Stomach (tissue), 9 donors: ENCODE measurements around the gene USB1. TPM values are rescaled to one million over a fixed set of nuclear protein-coding genes. Genes with fewer than 3 reads are reported as not detected.
A peak's percentile ranks its signal among the peaks of the same experiment; 100 is the strongest.

Experiments
- DNase-seq, 2 donors: peaks; one replicate each; pipeline versions ENCODE4 v3.0.0 to v3.0.0-alpha.2; 2013 to 2019
- H3K27ac ChIP-seq, 5 donors: fragments of 200-600 bp in 4 of 5; sonication (generic) in 4 of 5; one replicate each; pipeline ENCODE4 v1.5.1; 2013 to 2019; ENCODE audit warnings: mild to moderate bottlenecking in 1 of 5, moderate library complexity in 1 of 5
- H3K27me3 ChIP-seq, 3 donors: fragments of 200-600 bp; sonication (generic); one replicate each; pipeline ENCODE4 v1.5.1; 2017 to 2019; ENCODE audit warnings: mixed run types in 1 of 3
- H3K36me3 ChIP-seq, 4 donors: fragments of 200-600 bp; sonication (generic); 1 replicate in 3 of 4; 2 replicates in 1 of 4; pipeline ENCODE4 v1.5.1; 2016 to 2019
- H3K4me1 ChIP-seq, 4 donors: fragments of 200-600 bp; sonication (generic); one replicate each; pipeline ENCODE4 v1.5.1; 2016 to 2019
- H3K4me3 ChIP-seq, 4 donors: fragments of 200-600 bp; sonication (generic) in 3 of 4; one replicate each; pipeline ENCODE4 v1.5.1; 2016 to 2019; ENCODE audit warnings: mild to moderate bottlenecking in 1 of 4
- H3K9me3 ChIP-seq, 4 donors: fragments of 200-600 bp; sonication (generic); one replicate each; pipeline ENCODE4 v1.5.1; 2016 to 2019
- CTCF ChIP-seq, 7 experiments: fragments of 450-650 bp in 4 of 7; fragments of 200-600 bp in 3 of 7; sonication (generic) in 3 of 7; IDR thresholded peaks; one replicate each; pipeline ENCODE4 v1.5.1; 2016 to 2019; ENCODE audit warnings: antibody characterized with exemption in 7 of 7, control low read depth in 2 of 7, mild to moderate bottlenecking in 1 of 7
- EP300 ChIP-seq: sonication (generic); formaldehyde crosslinking; IDR thresholded peaks from one replicate; pipeline ENCODE4 v1.6.1; 2017; ENCODE audit warnings: antibody characterized with exemption
- POLR2A ChIP-seq, 4 donors: fragments of 450-650 bp; IDR thresholded peaks; one replicate each; pipeline ENCODE4 v1.6.1; 2016; ENCODE audit warnings: antibody characterized with exemption in 4 of 4, control low read depth in 2 of 4, mild to moderate bottlenecking in 1 of 4, moderate library complexity in 1 of 4
- POLR2AphosphoS5 ChIP-seq, 3 donors: sonication (generic); formaldehyde crosslinking; IDR thresholded peaks; one replicate each; pipeline ENCODE4 v1.6.1; 2016; ENCODE audit warnings: antibody characterized with exemption in 3 of 3
- WGBS, 5 donors: extraction: QIAGEN DNeasy Blood & Tissue Kit in 3 of 5; methylation state at CpG; one replicate each; pipeline versions ENCODE4 v1.1.5 to v1.1.7; 2013 to 2018; 5-methylcytosine and 5-hydroxymethylcytosine counted together
- intact Hi-C: fragments of 100-400 bp; cut with DNase I; formaldehyde crosslinking; loops from one replicate; pipeline ENCODE4 v1.15.1; 2023; ENCODE audit warnings: low total_unique reads
- polyA plus RNA-seq, 3 donors: library from polyadenylated mRNA; stranded (reverse); fragments of 200-250 nt; gene quantifications; one replicate each; pipeline ENCODE4 v1.2.3, GENCODE V29; 2013
- total RNA-seq, 5 donors: library from RNA; depleted of rRNA; stranded (reverse); fragments of >200 nt; gene quantifications; one replicate each; pipeline versions ENCODE4 v1.1.0 to v1.2.3, GENCODE V29; 2014 to 2016
- donor health status: healthy with polysubstance abuse.
- donor health status: Bipolar disorder and iron deficiency.
- donor health status: healthy.

USB1 gene
- total and polyA plus RNA-seq, 8 donors, result 4.1 to 54.0 (median 23.4) TPM

DNA sequence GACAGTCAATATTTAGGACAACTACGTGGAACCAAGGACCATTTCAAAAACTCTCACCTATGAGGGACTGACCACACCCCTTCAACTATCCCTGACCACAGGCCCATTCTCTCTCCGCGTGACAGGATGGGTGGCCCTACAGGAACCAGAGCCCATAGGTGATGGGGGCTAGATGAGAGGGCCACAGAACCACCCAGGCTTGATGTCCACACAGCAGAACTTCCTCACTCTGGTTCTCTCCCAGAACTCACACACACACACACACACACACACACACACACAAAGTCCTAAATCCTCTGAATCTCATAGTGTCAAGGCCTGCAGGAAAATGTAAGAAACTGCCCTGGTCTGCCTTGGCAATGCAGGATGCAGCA lies 2.2 kb upstream of the USB1 start:
- peak overlapping the region; percentile 60 to 84 (median 73) for H3K4me3 ChIP-seq
- no peak for DNase-seq
- peaks cover 28 to 56% (median 53%) of the 10 kb centered on the region in 4 donors for H3K36me3 ChIP-seq
- H3K4me1 ChIP-seq, result peaks cover 20 to 60% (median 46%) of the 10 kb centered on the region in 4 donors
- no peaks in the 10 kb centered on the region for H3K27me3 ChIP-seq
- peak overlapping the region in 4 of 5 donors; percentile 88 to 94 (median 92) for H3K27ac ChIP-seq
- WGBS, 5 donors, result 79 to 88% (median 83%) methylated on average over 3 of the region's 3 CpGs
- no peaks in the 10 kb centered on the region for H3K9me3 ChIP-seq
- no peak for TF ChIP-seq EP300
- TF ChIP-seq POLR2AphosphoS5 (IDR thresholded peaks at IDR 0.05), result no peak
- TF ChIP-seq CTCF (IDR thresholded peaks at IDR 0.05), result no peak
- TF ChIP-seq POLR2A (IDR thresholded peaks at IDR 0.05), result no peak
- intact Hi-C loops, result loop anchor here (5.0 kb wide), 1 partner anchor 97 kb away; no protein-coding TSS in a partner anchor

DNA sequence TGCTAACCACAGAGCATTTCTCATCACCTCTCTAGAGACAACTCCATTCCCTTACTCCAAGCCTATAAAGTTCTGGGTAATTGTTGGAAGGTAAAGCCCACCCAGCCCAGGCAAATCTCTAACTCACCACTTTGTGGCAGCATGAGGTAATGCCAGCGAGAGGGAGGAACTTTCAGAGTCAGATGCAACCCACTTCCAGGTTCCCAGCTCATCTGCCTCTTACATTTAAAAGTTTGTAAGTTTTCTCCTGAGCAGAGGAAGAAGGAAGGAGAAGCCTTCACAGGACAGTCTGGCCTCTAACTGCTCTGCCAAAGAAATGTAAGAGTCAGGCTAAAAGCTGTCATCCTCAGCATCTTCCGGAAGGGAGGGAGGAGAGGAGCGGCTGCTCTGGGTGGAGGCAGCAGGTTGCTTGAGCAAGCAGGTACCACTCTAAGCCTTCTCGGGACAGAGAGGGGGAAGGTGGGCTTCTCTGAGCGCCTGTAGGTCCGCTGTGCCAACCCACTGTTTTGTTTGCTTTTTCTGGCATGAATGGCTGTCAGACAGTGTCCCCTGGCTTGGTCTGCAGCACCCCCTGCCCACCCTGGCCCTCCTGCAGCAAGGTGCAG lies 1.7 kb upstream of the USB1 start:
- Histone ChIP-seq H3K27me3 (no peaks in the 10 kb centered on the region), H3K4me1 (peaks cover 20 to 56% (median 46%) of the 10 kb centered on the region in 4 donors), H3K36me3 (peaks cover 26 to 51% (median 49%) of the 10 kb centered on the region in 4 donors), H3K9me3 (no peaks in the 10 kb centered on the region), H3K4me3 (peak overlapping the region; percentile 60 to 84 (median 73)), H3K27ac (peak overlapping the region; percentile 75 to 94 (median 90))
- TF ChIP-seq POLR2A (IDR thresholded peaks at IDR 0.05), result no peak
- no peak for TF ChIP-seq EP300
- TF ChIP-seq POLR2AphosphoS5 (IDR thresholded peaks at IDR 0.05), result no peak
- TF ChIP-seq CTCF (IDR thresholded peaks at IDR 0.05), result no peak
- intact Hi-C loops, result loop anchor here (5.0 kb wide), 1 partner anchor 97 kb away; no protein-coding TSS in a partner anchor
- WGBS, 5 donors, result 11 to 24% (median 17%) methylated on average over 6 of the region's 6 CpGs
- DNase-seq, result peak in 1 of 2 donors; percentile 49

GRCh38 chr16:57999971-58000705 lies 1.1 kb upstream of the USB1 start, which contains the start of gene ZNF319:
Gene ZNF319, minus strand, starts transcription at chr16:58000672. Its CDS starts 2,407 bp downstream, at chr16:57998265.
- WGBS, 5 donors, result 0 to 3% (median 1%) methylated on average over 10 to 94 of the region's 95 CpGs
- Histone ChIP-seq H3K4me3 (peak within 1 kb of the TSS; percentile 60 to 84 (median 73)), H3K36me3 (peaks cover 26 to 48% (median 45%) of the 10 kb centered on the region in 4 donors), H3K27ac (peak within 1 kb of the TSS; percentile 88 to 94 (median 92)), H3K27me3 (no peaks in the 10 kb centered on the region), H3K9me3 (no peaks in the 10 kb centered on the region), H3K4me1 (peaks cover 25 to 56% (median 48%) of the 10 kb centered on the region in 4 donors)
- DNase-seq, result no peak
- TF ChIP-seq POLR2AphosphoS5 (IDR thresholded peaks at IDR 0.05), result peak in 1 of 3 donors; percentile 35
- TF ChIP-seq CTCF (IDR thresholded peaks at IDR 0.05), result no peak
- no peak for TF ChIP-seq EP300
- intact Hi-C loops, result loop anchor here (5.0 to 10.0 kb wide), 2 partner anchors 98 to 245 kb away; no protein-coding TSS in a partner anchor

DNA sequence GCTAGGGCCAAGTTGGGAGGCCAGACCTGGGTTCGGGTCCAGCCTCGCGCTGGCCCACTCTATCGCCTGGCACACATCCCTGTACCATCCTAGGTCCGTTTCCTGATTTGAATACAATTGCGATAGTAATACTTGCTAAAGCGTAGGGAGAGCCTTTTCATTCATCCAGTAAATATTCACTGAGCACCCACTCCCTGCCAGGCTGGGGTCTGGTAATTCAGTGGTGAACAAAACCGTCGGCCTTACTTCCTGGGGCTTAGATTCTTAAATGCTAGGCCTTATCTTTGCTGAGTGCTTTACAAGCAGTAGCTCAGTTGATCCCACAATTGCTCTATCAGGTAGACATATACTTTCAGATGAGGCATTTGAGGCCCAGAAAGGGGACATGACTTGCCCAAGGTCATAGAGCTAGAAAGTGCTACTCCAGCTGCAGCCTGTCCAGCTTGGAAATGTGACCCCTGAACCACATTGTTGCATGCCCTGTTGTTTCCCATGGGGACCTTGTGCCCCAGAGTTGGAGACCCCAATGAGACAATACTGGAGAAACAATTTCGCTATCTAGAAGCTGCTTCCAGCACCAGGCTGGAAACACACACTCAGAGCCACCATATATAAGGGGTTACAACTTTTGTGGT lies 691 bp downstream of the USB1 start:
- Histone ChIP-seq H3K27me3 (no peaks in the 10 kb centered on the region), H3K27ac (peak overlapping the region in 4 of 5 donors; percentile 88 to 94 (median 92)), H3K9me3 (no peaks in the 10 kb centered on the region), H3K36me3 (peaks cover 12 to 42% (median 36%) of the 10 kb centered on the region in 4 donors), H3K4me1 (peaks cover 25 to 51% (median 44%) of the 10 kb centered on the region in 4 donors), H3K4me3 (peak overlapping the region; percentile 60 to 84 (median 73))
- TF ChIP-seq POLR2A (IDR thresholded peaks at IDR 0.05) (no peak), CTCF (IDR thresholded peaks at IDR 0.05) (no peak), EP300 (no peak), POLR2AphosphoS5 (IDR thresholded peaks at IDR 0.05) (no peak)
- intact Hi-C loops, result loop anchor here (10.0 kb wide), 1 partner anchor 247 kb away; no protein-coding TSS in a partner anchor
- no peak for DNase-seq
- WGBS, 5 donors, result 24 to 37% (median 28%) methylated on average over 7 to 10 of the region's 10 CpGs
